Activated CD4-positive, alpha-beta T cell treated with anti-CD3 and anti-CD28 coated beads for 36 hours (primary cell): ENCODE data around the gene PERCC1. TPM values are rescaled to one million over a fixed set of nuclear protein-coding genes. Genes with fewer than 3 reads are reported as not detected.

Experiments
- ATAC-seq: fragments of 200-7000 bp; cut with Tn5 transposase; one replicate; pipeline ENCODE4 v1.10.0; 2021; ENCODE audit warnings: mild to moderate bottlenecking, moderate library complexity
- CTCF ChIA-PET: fragments of 350-600 bp; sonication (Branson Sonifier 250); formaldehyde crosslinking; loops from one replicate; lab custom pipeline; 2021; ENCODE audit warnings: antibody characterized with exemption; lab: Charles Lee
- POLR2A ChIA-PET: fragments of 350-600 bp; sonication (Branson Sonifier 250); formaldehyde crosslinking; loops from one replicate; lab custom pipeline; 2021; ENCODE audit warnings: antibody characterized with exemption, inconsistent platforms; lab: Charles Lee
- DNase-seq: peaks from one replicate; pipeline ENCODE4 v3.0.0-alpha.2; 2020
- H3K27ac Mint-ChIP-seq: one replicate; pipeline ENCODE4 v1.8.0; 2021; ENCODE audit warnings: mixed read lengths
- H3K27me3 Mint-ChIP-seq: one replicate; pipeline ENCODE4 v1.8.0; 2021; ENCODE audit warnings: mixed read lengths
- H3K36me3 Mint-ChIP-seq: one replicate; pipeline ENCODE4 v1.8.0; 2021; ENCODE audit warnings: low read depth, mixed read lengths
- H3K4me1 Mint-ChIP-seq: one replicate; pipeline ENCODE4 v1.8.0; 2021; ENCODE audit warnings: mixed read lengths
- H3K4me3 Mint-ChIP-seq: one replicate; pipeline ENCODE4 v1.8.0; 2021; ENCODE audit warnings: mild to moderate bottlenecking, moderate library complexity, mixed read lengths
- H3K9me3 Mint-ChIP-seq: one replicate; pipeline ENCODE4 v1.8.0; 2021; ENCODE audit warnings: low read depth, mixed read lengths
- intact Hi-C, 2 experiments: fragments of 100-400 bp; cut with DNase I in 1 of 2; cut with micrococcal nuclease in 1 of 2; formaldehyde crosslinking; loops; one replicate each; pipeline versions ENCODE4 v1.14.2 to v1.15.1; 2022 to 2024; cut with DNase I, micrococcal nuclease
- total RNA-seq, 2 experiments: library from RNA; stranded (reverse); gene quantifications; one replicate each; pipeline ENCODE4 v1.2.3, GENCODE V29; 2021

PERCC1 gene
- total RNA-seq, 2 experiments from 2014 or later = not detected

DNA sequence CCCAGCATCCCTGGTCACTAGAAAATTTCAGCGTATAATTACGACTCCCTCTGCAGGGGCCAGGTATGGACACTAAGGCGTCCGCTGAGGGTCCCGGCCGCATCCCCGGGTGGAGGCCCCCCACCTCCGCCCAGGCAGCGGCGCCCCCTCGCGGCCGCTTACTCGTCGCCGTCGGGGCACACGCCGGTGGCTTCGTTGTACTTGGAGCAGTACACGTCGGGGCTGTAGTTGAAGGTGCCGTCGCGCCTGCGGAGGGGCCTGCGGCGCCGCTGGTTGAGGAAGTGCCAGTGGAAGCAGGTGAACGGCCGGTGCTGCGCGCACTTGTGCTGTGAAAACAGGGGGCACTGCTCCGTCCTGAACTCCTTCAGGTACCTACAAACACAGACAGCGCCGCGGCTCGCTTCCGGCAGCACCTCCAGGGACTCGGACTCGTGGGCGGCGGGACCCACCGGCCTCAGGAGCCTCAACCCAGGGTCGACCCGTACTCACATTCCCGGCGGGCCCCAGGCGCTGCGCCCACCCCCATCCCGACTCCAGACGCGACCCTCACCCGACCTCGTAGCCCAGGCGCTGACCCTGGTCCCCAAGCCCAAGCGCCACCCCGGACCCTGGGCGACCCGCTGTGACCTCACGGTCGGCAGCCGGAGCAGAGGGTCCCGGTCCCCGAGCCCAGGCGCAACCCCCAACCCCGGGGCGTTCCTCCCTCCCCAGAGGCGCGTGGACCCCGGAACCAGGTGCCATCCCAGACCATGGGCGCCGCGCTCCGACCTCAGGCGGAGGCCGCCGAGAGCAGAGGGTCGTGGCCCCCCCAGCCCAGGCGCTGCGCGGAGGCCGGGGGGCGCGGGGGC lies 17.0 kb upstream of the PERCC1 start:
- Mint-ChIP-seq H3K9me3 (no peaks in the 10 kb centered on the region), H3K4me3 (peak overlapping the region; percentile 81), H3K27ac (peak overlapping the region; percentile 81), H3K36me3 (peaks cover 4% of the 10 kb centered on the region), H3K4me1 (peaks cover 24% of the 10 kb centered on the region), H3K27me3 (no peaks in the 10 kb centered on the region)
- ChIA-PET POLR2A (no interaction called here), CTCF (interaction anchor here (0.8 to 1.0 kb wide), 2 partner anchors 48 to 102 kb away, joined by 3 read pairs; no protein-coding TSS in a partner anchor)
- ATAC-seq (peak; percentile 72), DNase-seq (peak; percentile 85)
- intact Hi-C loops = loop anchor here (1.0 to 5.0 kb wide), 7 partner anchors 35 to 827 kb away; partner anchors contain the start of genes FAHD1 (in 1 of the 2), GNPTG (in 1 of the 2), HAGH (in 1 of the 2) and TSR3 (in 1 of the 2)

DNA sequence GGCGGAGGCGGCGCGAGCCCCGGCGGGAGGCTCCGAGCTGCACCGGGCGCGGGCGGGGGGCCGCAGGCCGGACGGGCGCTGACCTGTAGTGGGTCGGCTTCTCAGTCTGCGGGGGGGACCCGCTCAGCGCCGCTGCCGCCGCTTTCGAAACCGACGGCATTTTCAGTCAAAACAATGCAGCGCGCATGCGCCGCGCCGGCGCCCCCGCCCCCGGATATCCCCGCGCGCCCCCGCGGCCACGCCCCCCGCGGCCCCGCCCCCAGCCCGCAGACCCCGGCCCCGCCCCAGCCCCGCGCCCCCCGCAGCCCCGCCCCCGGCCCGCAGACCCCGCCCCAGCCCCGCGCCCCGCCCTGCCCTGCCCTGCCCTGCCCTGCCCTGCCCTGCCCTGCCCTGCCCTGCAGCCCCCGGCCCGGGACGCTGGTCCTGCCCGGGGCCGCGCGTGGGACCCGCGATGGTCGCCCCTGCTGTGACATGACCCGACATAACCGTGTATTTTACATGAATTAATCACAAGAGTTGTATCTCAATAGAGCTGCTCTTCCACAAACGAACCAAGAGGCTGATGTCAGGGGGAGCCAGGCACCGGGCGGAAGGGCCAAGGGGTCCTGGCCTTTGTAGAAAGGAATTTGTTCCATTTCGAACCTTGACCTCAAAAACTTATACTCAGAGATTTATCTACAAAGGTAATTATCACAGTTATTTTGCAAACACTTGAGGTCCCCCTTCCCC lies 16.2 kb upstream of the PERCC1 start, which contains the start of gene UNKL:
Gene UNKL (minus strand): TSS at position 173 of the 729 bp plus-strand sequence. CDS start 13 bp downstream, at position 160.
- Mint-ChIP-seq H3K36me3 (peaks cover 4% of the 10 kb centered on the region), H3K4me1 (peaks cover 21% of the 10 kb centered on the region), H3K27ac (peak within 1 kb of the TSS; percentile 81), H3K9me3 (no peaks in the 10 kb centered on the region), H3K27me3 (no peaks in the 10 kb centered on the region), H3K4me3 (peak within 1 kb of the TSS; percentile 81)
- CTCF ChIA-PET = interaction anchor here (0.5 kb wide), 1 partner anchor 1300 kb away, joined by 3 read pairs; no protein-coding TSS in a partner anchor
- POLR2A ChIA-PET = interaction anchor here (0.6 kb wide), 1 partner anchor 608 kb away, joined by 5 read pairs; no protein-coding TSS in a partner anchor
- ATAC-seq (peak; percentile 64), DNase-seq (peak; percentile 91)
- intact Hi-C loops = loop anchor here (1.0 to 5.0 kb wide), 5 partner anchors 35 to 827 kb away; partner anchors contain the start of genes FAHD1 (in 1 of the 2), HAGH (in 1 of the 2) and UBE2I (in 1 of the 2)

DNA sequence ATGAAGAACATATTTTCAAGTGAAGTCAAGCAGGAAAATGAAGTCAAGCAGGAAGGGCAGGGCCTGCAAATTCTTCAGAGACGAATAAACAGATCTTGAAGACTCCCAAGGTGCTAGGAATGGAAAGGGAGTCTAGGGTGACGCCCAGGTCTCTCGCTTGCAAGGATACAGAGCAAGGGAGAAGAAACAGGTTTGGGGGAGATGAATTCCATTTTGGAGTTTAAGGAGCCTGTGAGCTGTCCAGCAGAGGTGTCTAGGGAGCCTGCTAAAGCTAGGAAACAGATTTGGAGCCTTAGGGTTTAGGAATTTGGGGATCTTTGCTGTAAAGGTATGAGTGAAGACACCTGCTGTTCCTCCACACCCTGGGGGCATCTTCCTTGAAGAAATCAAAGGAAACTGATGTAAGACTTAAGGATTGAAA lies 14.3 kb upstream of the PERCC1 start:
- Mint-ChIP-seq H3K27me3 (no peaks in the 10 kb centered on the region), H3K4me3 (no peak overlapping the region), H3K9me3 (no peaks in the 10 kb centered on the region), H3K27ac (no peak overlapping the region), H3K36me3 (peaks cover 7% of the 10 kb centered on the region), H3K4me1 (peaks cover 26% of the 10 kb centered on the region)
- ATAC-seq (no peak), DNase-seq (no peak)
- intact Hi-C loops = no loop called here
- ChIA-PET POLR2A (no interaction called here), CTCF (interaction anchor here (0.7 kb wide), 1 partner anchor 9 kb away, joined by 3 read pairs; no protein-coding TSS in a partner anchor)

DNA sequence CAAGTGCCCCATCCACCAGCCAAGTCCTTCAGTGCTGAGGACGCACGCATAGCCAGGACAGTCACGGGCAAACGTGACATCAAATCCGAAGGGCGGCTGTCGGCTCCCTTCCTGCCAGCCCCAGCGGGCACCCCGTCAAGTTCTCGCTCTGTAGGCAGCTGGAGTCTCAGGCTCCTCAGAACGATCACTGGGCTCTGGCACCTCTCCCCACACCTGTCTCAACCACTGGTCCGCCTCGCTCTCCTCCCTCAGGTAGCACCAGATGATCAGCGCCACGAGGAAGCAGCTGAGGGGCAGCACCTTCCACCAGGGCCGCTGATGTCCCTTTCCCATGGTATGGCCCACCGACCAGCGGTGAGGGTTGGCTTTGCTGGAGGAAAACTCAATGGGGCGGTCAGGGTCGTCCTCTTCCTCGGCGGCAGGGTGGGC lies 10.8 kb upstream of the PERCC1 start:
- Mint-ChIP-seq H3K27ac (peak overlapping the region; percentile 70), H3K36me3 (peaks cover 7% of the 10 kb centered on the region), H3K4me1 (peaks cover 25% of the 10 kb centered on the region), H3K27me3 (no peaks in the 10 kb centered on the region), H3K4me3 (peak overlapping the region; percentile 84), H3K9me3 (no peaks in the 10 kb centered on the region)
- peak; percentile 32 for DNase-seq
- CTCF ChIA-PET = interaction anchor here (1.0 to 1.5 kb wide), 4 partner anchors 40 to 362 kb away, joined by 4 to 5 read pairs (median 5); partner anchors contain the start of genes MAPK8IP3, NUBP2 and SPSB3
- ATAC-seq = no peak
- intact Hi-C loops = loop anchor here (1.0 to 5.0 kb wide), 21 partner anchors 41 to 1263 kb away; partner anchors contain the start of genes CLCN7 (in 2 of the 2), UBE2I (in 2 of the 2), GNPTG (in 1 of the 2) and JMJD8 (in 1 of the 2)
- POLR2A ChIA-PET = interaction anchor here (0.7 to 1.2 kb wide), 9 partner anchors 15 to 741 kb away, joined by 3 to 8 read pairs (median 4); partner anchors contain the start of genes MAPK8IP3, NUBP2, RPS2 and SPSB3

DNA sequence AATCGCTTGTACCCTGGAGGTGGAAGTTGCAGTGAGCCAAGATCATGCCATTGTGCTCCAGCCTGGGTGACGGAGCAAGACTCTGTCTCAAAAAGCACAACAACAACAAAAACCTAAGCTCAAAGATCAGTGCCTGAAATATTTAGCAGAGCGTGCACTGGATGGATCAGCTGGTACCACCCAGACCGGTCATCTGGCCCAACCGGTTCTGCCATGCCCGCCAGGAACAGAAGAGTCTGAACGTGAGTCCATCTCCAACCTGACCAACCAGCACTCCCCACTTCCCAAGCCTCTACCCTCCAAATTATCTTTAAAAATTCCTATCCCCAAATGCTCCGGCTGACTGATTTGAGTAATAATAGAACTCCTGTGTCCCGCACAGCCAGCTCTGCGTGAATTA lies 8.8 kb upstream of the PERCC1 start:
- Mint-ChIP-seq H3K36me3 (peaks cover 7% of the 10 kb centered on the region), H3K27me3 (no peaks in the 10 kb centered on the region)
- POLR2A ChIA-PET = no interaction called here

DNA sequence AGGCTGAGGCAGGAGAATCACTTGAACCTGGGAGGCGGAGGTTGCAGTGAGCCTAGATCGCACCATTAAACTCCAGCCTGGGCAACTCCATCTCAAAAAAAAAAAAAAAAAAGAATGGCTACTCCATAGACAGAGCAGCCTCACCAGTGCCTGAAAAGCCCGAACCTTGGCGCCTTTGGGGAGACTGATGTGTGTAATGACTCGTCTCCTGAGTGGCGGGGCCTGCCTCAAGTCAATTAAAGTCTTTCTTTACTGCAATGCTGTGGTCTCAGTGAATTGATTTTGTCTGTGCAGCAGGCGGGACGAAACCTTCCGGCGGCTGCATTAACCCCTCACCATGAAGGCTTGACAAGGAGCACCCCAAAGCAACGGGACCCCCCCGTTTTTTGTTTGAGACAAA lies 6.8 kb upstream of the PERCC1 start:
- Mint-ChIP-seq H3K36me3 (peaks cover 3% of the 10 kb centered on the region), H3K27me3 (no peaks in the 10 kb centered on the region)

More for the DNA sequence above, 8.8 kb upstream of the PERCC1 start:
- Mint-ChIP-seq H3K4me1 (peaks cover 25% of the 10 kb centered on the region), H3K27ac (peak overlapping the region; percentile 96), H3K4me3 (peak overlapping the region; percentile 40), H3K9me3 (no peaks in the 10 kb centered on the region)
- CTCF ChIA-PET = interaction anchor here (1.4 kb wide), 1 partner anchor 256 kb away, joined by 4 read pairs; the partner anchor contains the start of gene JPT2
- intact Hi-C loops = loop anchor here in 1 of 2 experiments (5.0 kb wide), 2 partner anchors 520 to 740 kb away; partner anchors contain the start of genes JMJD8, MSRB1 and STUB1
- ATAC-seq (no peak), DNase-seq (no peak)

DNA sequence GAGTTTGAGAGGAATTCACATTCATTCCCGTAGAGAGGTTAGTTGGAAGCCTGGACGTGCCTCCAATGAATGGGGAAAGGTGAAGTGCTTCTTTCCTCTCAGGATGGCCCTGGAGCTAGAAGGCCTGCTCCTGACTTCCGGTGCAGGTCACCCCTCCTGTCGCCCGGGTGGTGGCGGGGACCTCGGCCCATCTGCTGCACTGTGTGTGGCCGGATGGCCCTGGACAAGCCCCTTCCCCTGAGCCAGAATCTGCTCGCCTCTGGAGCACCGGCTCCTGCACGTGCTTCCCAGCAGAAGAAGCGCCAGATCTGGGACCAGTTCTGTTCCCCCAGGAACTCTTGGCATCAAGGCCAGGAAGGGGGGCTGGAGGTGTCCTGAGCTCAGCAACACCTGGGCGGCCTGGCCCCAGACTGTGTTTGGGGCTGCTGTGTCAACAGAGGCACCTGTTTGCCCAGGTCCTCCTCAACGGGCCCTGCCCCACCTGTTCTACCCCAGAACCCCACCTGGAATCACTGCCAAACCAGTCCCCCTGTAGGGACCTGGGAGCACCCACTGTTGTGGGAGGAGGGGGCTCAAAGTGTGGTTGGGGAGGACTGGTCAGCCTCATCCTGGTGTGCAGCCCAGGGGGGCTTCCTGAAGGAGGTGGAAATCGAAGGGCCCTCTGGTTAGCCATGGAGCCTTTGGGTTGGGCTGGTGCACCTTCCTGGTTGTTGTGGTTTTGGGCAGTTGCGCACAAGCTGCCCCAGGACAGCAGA lies 5.1 kb upstream of the PERCC1 start:
- Mint-ChIP-seq H3K4me1 (peaks cover 12% of the 10 kb centered on the region), H3K9me3 (no peaks in the 10 kb centered on the region), H3K36me3 (no peaks in the 10 kb centered on the region), H3K4me3 (no peak overlapping the region), H3K27ac (no peak overlapping the region), H3K27me3 (no peaks in the 10 kb centered on the region)
- ATAC-seq = no peak
- POLR2A ChIA-PET = interaction anchor here (0.6 kb wide), 1 partner anchor 18 kb away, joined by 4 read pairs; no protein-coding TSS in a partner anchor
- no peak for DNase-seq
- CTCF ChIA-PET = interaction anchor here (0.7 kb wide), 1 partner anchor 10 kb away, joined by 3 read pairs; no protein-coding TSS in a partner anchor
- intact Hi-C loops = no loop called here

More for the DNA sequence above, 6.8 kb upstream of the PERCC1 start:
- H3K4me1 Mint-ChIP-seq = peaks cover 13% of the 10 kb centered on the region
- peak; percentile 47 for DNase-seq
- no peak overlapping the region for H3K27ac Mint-ChIP-seq
- no peak overlapping the region for H3K4me3 Mint-ChIP-seq
- no peaks in the 10 kb centered on the region for H3K9me3 Mint-ChIP-seq
- ATAC-seq = no peak
- ChIA-PET CTCF (no interaction called here), POLR2A (no interaction called here)
- intact Hi-C loops = loop anchor here in 1 of 2 experiments (5.0 kb wide), 2 partner anchors 518 to 742 kb away; partner anchors contain the start of genes JMJD8, MSRB1 and STUB1

DNA sequence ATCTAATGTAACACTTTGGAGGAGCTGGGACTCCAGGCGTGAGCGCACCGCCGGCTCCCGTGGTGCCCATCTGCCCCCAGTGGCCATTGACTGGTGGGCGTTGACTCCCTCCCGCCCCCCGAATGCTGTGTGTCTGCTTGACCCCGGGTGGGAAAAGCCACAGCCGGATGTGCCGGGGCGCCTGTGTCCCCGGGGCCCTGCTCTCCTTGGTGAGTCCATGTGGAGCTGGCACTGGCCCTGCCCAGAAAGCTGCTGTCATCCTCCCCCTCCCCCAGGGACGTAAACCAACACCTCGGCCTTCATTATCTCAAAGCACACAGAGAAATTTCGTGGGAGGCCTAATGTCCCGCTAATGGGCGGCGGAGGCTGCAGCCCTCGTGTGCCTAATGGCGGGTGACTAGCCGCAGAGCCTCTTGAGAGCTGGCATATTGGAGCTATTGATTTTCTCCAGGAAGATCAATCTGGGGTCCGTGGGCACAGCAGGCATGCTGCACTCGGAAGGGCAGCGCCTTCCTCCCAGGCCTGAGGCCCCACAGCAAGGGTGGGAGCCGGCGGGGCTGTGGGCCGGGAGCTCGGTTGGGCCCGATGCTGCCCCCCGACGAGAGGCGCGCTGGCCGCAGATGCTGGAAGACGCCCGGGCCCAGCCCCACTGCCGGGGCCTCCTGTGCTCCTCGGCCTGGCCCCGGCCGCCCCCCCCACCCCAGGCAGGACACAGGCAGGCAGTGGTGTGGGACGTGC lies 4.0 kb upstream of the PERCC1 start:
- no peak for DNase-seq
- no peak overlapping the region for H3K4me3 Mint-ChIP-seq
- POLR2A ChIA-PET = no interaction called here
- H3K27me3 Mint-ChIP-seq = no peaks in the 10 kb centered on the region
- no peak overlapping the region for H3K27ac Mint-ChIP-seq
- intact Hi-C loops = no loop called here
- H3K36me3 Mint-ChIP-seq = no peaks in the 10 kb centered on the region
- ATAC-seq = no peak
- CTCF ChIA-PET = interaction anchor here (0.5 to 1.3 kb wide), 2 partner anchors 19 to 26 kb away, joined by 3 read pairs; no protein-coding TSS in a partner anchor
- H3K4me1 Mint-ChIP-seq = peaks cover 4% of the 10 kb centered on the region
- no peaks in the 10 kb centered on the region for H3K9me3 Mint-ChIP-seq

DNA sequence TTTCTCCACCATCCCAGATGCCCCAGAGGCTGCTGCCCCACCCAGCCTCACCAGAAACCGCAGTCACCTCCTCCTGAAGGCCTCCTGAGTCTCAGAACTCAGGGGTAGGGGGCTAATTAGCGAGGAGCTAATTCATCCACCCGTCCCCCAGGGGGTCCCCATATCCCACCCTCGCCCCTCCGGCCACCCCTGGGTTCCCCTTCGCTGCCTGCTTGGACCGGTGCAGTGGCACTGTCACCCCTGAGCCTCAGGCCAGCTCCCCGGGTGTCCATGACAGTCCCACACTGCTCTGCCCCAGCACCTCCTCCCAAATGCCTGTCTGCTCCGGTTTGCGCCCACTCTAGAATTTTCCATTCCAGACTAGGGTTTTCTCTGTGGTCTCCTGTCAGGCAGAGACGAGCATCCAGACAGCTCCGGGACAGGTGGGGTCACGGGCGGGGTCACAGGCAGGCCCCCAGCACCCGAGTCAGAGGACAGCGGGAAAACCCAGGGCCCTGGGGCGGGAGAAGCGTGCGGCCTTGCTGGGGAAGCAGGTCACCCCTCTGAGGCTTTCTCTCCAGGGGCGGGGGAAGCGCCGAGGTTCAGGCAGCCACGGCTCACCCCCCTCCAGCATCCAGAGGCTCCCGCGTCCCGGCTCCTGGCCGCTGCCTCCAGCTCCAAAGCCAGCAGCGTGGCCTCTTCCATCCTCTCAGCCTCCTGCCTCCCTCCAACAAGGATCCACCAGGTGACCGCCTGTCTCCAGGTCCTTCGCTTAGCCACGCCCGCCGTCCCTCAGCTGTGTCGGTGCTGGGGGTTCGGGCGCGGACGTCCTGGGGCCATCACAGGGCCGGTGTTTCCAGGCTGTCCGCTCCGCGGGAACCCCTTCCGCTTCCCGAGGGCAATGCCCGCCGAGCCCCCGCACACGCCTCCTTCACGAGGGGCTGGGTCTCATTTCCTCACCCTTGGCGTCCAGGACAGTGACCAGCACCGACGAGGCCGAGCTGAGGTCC lies 3.1 kb upstream of the PERCC1 start:
- no peak overlapping the region for H3K27ac Mint-ChIP-seq
- ChIA-PET POLR2A (no interaction called here), CTCF (interaction anchor here (0.5 to 1.3 kb wide), 4 partner anchors 20 to 108 kb away, joined by 3 read pairs; no protein-coding TSS in a partner anchor)
- ATAC-seq (no peak), DNase-seq (no peak)
- H3K4me3 Mint-ChIP-seq = no peak overlapping the region
- no peaks in the 10 kb centered on the region for H3K4me1 Mint-ChIP-seq
- H3K9me3 Mint-ChIP-seq = no peaks in the 10 kb centered on the region
- no peaks in the 10 kb centered on the region for H3K36me3 Mint-ChIP-seq
- H3K27me3 Mint-ChIP-seq = no peaks in the 10 kb centered on the region
- intact Hi-C loops = no loop called here
